ENCODE measurements around the gene HEBP2. TPM values are rescaled to one million over a fixed set of nuclear protein-coding genes. Genes with fewer than 3 reads are reported as not detected.

HEBP2 gene
- total RNA-seq, 1 experiment from 2014 or later: 31.6 TPM

DNA sequence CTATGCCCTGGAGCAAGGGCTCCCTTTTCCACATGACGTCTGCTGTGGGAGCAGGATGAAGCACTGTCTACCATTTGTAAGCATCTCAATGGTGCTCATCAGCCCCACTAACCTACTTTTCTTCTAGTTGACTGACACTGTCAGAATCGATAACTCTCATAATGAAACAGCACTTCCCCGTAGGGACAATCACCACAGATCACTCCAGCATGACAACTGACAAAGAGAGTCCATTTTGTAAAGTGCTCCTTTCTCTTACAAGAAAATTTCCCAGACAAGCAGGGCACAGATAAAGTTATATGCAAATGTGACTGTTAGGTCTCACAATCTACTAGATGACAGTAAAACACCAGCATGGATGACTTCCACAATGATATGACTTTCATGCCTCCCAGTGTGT, 46.4 kb downstream of the HEBP2 start:
- no peak for DNase-seq (ENCODE audit: extremely low read depth, low read depth)

DNA sequence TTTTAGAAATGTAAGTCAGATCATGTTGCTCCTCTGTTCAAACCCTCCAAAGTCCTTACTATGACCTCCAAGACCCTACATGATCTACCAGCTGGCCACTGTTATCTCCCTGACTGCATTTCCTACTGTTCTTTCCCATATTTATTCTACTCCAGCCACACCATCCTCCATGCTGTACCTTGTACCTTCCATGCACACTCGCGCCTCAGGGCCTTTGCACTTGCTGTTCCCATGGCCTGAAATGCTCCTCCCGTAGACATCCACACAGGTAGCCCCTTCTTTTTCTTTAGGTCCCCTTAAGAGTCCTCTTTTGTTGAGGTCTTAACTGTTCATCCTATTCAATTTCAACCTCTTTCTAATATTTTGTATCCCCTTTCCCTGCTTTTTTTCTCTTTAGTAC, 47.0 kb downstream of the HEBP2 start:
- DNase-seq (ENCODE audit: extremely low read depth, low read depth): no peak

DNA sequence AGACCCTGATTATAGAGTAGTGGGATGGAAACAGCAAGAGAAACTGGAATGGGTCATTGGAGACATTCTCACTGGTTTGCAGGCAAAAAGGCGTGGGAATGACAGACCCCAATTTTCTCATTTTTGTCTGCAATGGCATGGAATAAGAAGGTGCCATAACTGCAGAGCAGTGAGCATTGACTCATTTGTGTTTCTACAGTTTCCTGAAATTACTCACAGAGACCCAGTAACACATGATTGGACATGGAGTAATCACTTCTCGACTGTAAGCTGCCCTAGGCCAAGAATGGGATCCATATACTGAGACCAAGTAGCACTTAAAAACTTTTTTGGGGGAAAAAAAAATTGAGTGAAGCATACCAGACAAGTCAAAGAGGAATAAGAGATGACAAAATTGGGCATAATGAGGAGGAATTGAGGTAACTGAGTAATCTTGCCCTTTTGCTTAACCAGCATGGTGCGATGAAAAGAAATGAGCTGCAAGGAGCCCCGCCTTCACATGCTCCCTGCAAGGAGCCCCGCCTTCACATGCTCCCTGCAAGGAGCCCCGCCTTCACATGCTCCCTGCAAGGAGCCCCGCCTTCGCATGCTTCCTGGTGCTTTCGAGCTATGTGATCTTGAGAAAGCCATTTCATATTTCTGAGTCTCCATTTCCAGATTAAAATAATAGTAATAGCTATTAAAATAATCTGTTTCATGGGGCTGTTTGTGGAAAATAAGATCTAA, 51.1 kb downstream of the HEBP2 start:
- peak; percentile 36 for DNase-seq (ENCODE audit: extremely low read depth, low read depth)

DNA sequence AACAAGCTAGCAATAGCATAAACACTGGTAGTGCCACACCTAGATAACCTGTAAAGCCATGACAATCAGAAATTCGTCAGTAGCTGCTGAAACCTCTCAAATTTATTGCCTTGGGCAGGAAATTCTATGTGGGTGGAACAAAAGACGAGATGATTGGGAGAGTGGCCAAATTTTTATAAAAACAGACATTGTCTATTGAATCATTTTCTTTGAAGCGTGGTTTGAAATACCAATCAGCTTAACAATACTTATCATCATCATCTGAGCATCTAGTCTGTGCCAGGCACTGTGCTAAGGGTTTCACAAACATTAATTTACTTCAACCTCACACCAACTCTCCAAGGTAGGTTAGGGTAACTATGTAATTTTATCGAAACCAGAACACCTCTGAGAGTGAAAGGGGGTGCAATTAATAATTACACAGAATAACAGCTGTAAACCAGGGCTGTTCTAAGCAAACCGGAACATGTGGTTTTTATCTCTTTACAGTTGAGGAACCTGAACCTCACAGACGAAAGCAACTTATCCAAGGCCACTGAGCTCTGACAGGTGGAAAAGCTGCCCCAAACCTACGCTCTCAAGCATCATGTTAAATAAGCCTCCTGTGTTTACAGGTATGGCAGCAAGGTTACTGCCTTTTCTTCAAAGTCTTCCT, 51.9 kb downstream of the HEBP2 start:
- DNase-seq (ENCODE audit: extremely low read depth, low read depth): peak; percentile 65

DNA sequence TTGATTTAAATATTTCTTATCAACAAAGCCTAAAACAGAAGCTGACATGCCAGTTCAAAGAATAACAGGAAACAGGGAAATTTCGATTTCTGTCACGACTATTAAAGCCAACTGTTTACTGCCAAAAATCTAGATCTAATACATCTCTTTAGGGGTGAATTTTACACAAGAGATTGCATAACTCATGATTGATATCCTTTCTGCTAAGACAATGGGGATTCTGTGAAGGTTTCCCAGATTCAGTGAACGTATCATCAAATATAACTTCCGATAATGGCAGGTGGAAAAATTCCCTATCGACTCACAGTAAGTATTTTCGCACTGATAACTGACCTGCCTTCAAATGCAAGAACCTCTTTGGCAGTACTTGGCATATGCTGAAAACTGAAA, 52.4 kb downstream of the HEBP2 start:
- DNase-seq (ENCODE audit: extremely low read depth, low read depth): no peak

DNA sequence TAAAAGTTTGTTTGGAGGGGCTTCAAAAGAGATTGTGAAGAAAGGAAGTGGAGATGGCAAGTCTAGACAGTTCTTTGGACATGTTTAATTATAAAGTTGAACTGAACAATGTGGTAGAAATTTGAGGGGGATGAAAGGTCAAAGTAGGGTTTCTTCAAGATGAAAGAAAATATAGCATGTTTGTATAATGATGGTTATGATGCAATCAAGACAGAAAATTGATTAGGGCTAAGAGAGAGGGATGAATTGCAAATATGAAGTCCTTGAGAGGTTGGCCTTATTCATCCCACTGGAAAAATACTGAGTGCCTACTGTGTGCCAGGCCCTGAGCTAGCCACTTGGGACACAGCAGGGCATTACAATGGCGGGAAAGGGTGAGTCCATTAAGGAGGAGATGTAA, 57.6 kb downstream of the HEBP2 start:
- DNase-seq (ENCODE audit: extremely low read depth, low read depth): no peak

DNA sequence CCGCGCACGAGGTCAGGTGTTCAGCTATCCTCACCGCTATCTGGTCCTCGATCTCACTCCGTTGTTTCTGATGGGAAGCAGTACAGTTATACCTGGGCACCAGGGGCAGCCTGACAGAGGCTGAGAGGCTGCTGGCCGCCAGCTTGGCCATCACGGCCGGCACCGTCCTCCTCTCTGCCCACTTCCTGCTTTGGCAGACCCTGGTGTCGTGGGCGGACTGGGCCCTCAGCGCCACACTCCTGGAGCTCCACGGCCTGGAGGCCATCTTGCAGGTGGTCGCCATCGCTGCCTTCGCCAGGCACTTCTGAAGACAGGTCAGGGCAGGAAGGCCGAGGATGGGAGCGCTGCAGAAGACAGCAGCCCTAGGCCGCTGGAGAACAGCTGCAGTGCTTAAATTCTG, 60.1 kb downstream of the HEBP2 start:
- no peak for DNase-seq (ENCODE audit: extremely low read depth, low read depth)

DNA sequence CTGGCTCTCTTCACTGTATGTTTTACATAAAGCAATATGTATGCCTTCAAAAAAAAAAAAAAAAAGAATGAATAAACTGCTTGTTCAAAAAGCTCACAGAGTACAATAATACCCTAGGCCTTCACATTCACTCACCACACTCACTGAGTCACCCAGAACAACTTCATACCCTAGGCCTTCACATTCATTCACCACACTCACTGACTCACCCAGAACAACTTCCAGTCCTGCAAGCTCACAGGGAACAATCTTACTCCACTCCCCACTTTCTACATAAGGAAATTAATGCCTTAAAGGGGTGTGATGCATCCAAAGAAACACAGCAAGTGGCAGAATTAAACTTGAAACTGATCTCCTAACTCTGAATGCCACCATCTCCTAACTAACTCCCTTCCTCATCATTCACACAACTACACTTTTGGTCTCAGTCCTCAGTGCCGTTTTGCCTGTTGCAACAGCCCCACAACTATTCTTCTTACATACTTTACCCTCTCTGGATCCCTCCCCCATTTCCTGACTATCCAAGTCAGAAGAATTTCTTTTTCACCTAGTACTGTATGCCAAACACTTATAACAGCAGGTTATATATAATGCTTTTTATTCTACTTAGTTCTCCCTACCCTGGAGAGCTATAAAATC, 61.1 kb downstream of the HEBP2 start:
- peak; percentile 53 for DNase-seq (ENCODE audit: extremely low read depth, low read depth)

DNA sequence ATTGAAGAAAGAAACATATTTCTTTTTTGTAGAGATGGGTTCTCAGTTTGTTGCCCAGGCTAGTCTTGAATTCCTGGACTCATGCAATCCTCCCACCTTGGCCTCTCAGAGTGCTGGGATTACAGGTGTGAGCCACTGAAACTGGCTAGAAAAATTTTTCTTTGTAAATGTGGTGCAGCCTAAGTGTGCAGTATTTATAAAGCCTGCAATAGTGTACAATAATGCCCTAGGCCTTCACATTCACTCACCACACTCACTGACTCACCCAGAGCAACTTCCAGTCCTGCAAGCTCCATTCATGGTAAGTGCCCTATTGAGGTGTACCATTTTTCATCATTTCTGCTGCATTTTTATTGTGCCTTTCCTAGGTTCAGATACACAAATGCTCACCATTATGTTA, 63.9 kb downstream of the HEBP2 start:
- peak; percentile 18 for DNase-seq (ENCODE audit: extremely low read depth, low read depth)

DNA sequence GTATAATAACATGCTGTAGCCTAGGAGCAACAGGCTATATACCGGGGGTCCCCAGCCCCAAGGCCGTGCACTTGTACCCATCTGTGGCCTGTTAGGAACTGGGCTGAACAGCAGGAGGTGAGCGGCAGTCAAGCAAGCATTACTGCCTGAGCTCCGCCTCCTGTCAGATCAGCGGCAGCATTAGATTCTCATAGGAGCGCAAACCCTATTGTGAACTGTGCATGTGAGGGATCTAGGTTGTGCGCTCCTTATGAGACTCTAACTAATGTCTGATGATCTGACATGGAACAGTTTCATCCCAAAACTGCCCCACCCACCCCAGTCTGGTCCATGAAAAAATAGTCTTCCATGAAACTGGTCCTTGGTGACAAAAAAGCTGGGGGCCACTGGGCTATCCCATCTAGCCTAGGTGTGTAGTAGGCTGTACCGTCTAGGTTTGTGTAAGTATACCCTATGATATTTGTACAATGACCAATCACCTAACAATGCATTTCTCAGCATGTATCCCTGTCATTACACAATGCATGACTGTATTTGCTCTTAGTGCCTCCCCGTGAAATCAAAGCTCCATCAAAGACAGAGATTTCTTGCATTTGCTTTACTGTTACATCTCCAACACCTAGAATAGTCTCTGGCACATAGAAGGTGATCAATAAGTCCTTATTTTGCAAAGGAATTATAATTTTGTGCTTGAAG, 64.4 kb downstream of the HEBP2 start:
- DNase-seq (ENCODE audit: extremely low read depth, low read depth): peak; percentile 87

Small RNA genes within 50 kb of the gene (small RNA-seq; reads per million reads assigned to genes)
- 0 reads per million in 2 experiments for gene AL031003.1
- gene AL391669.1: 0.04 to 0.06 reads per million in 2 experiments
- gene MIR3145: 0.02 to 0.65 reads per million in 2 experiments

Other genes starting within 250 kb of the HEBP2 start
- gene ARFGEF3, start 242.3 kb upstream of the HEBP2 start, total RNA-seq (2014; rRNA removed; shearing (Covaris generic)): 0.62 and 0.78 TPM in 2 replicates
- gene PBOV1, start 185.7 kb upstream of the HEBP2 start, total RNA-seq (2014; rRNA removed; shearing (Covaris generic)): not detected in 2 replicates
- gene SMIM28, start 26.3 kb upstream of the HEBP2 start, total RNA-seq (2014; rRNA removed; shearing (Covaris generic)): not detected in 2 replicates
- 24.5 and 25.2 TPM in 2 replicates for gene NHSL1, start 95.3 kb downstream of the HEBP2 start, total RNA-seq (2014; rRNA removed; shearing (Covaris generic))

Data from NCI-H460 (cell line).